GM23248 (cell line): ENCODE data around the gene GOLGA7B.

Source experiments
- EZH2 ChIP-seq: fragments of 200-600 bp; sonication (generic); IDR thresholded peaks from 2 replicates; pipeline ENCODE4 v1.6.1; 2018; ENCODE audit warnings: antibody characterized with exemption, mild to moderate bottlenecking; ENCODE audit not compliant: insufficient read depth, poor library complexity, severe bottlenecking
- EZH2phosphoT487 ChIP-seq: fragments of 200-600 bp; sonication (generic); IDR thresholded peaks from 2 replicates; pipeline ENCODE4 v1.6.1; 2018; ENCODE audit warnings: antibody characterized with exemption, moderate library complexity, mild to moderate bottlenecking, low read depth; ENCODE audit not compliant: insufficient read depth

DNA sequence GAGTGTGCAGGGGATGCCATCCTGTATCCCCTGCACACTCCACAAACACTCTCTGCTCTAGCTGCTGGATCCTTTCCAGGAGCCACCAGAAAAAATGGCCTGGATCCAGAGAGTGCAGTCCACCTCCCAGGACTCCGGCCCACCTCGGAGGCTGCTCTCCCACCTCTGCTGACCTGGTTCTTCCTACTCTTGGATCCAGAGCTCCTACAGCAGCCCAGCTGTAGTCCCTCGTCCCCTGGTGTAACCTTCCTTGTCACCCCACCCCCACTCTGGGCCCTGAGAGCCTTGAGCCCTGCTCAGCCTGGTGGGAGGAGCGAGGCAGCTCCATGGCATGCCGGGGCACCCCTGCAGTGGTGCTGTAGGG lies 54.4 kb downstream of the GOLGA7B start:
- TF ChIP-seq EZH2 (no peak), EZH2phosphoT487 (no peak)
